ENCODE results near the gene ATMIN.

Gene ATMIN

DNA sequence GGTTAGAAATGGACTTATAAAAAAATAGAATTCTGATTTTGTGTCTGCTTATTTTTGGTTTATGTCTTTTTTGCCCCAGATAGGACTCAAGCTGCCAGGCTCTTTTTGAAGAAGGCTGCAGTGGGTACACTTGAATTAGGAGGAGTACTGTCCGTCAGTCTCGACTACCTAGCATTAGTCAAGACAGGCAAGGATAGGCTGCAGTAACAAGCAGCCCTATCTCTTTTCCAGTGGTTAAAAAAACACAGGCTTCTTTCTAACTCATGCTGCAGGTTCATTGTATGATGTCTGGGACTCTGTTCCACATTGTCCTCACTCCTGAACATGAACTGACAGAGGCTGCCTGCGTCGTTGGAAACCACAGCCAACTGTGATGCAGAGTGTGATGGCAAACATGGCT, 33.4 kb downstream of the ATMIN start:
- no peak for DNase-seq (ENCODE audit: low read depth in 2 of 2)

DNA sequence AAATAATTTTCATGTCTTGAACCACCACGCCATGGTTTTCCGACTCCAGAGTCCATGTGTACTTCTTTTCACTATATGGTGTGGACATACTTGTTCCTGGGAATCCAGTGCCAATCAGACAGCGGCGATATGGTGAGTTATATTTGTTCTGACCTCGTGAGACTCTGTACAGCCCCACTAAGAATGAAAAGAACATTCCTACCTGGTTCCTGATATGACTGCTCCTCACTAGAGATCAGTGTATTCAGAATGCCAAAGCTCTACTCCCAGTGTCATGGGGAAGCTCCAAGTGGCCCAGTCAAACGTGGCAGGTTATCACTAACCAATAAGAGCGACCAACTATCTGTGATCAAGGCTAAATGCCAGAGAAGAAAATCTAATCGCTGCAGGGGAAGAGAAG, 35.3 kb downstream of the ATMIN start:
- no peak for DNase-seq (ENCODE audit: low read depth in 2 of 2)

DNA sequence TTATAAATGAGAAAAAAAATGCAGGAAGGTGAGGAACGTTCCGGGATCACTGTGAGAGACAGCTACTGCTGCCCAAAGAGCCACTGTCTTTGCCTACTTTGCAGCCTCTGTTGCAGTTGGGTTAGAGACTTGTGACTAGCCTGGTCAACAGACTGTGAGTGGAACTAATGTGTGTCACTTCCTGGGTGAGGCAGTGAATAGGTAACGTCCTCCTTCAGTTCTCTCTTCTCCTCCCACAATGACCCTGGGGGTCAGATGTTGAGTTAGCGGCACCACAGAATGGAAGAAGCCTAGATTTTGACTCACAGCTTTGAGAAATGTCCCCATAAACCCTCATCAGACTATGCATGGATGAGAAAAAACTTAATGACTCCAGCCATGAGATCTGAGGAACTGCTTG, 36.2 kb downstream of the ATMIN start:
- DNase-seq (ENCODE audit: low read depth in 2 of 2), result no peak

DNA sequence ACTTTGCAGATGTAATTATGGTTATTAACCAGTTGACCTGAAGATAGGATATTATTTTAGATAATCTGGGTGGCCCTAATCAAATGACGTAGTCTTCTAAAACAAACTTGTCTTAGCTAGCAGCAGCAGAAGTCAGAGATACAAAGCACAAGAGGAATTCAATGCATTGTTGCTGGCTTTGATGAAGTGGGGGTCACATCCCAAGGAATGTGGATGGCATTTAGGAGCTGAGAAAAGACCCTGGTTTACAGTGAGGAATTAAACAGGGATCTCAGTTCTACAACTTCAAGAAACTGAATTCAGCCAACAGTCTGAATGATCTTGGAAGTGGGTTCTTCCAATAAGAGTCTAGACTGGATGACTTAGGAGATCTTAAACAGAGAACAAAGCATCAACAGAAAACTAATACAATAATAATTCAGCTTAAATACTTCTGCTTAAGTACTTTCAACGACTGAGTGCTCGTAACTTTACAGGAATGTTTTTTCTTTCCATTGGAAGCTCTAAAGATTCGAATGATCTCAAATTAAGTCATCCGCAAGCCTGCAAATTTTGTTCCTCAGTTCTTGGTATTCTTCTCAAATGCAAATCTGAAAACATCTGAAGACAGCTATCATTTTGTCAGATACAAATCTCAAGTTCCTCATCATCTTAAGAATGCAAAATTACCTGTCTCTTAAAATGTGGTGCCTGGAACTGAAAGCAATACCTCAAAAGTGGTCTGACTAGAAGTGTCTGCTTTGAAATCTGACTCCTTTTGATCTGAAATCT, 38.1 kb downstream of the ATMIN start:
- DNase-seq (ENCODE audit: low read depth in 2 of 2), result no peak

DNA sequence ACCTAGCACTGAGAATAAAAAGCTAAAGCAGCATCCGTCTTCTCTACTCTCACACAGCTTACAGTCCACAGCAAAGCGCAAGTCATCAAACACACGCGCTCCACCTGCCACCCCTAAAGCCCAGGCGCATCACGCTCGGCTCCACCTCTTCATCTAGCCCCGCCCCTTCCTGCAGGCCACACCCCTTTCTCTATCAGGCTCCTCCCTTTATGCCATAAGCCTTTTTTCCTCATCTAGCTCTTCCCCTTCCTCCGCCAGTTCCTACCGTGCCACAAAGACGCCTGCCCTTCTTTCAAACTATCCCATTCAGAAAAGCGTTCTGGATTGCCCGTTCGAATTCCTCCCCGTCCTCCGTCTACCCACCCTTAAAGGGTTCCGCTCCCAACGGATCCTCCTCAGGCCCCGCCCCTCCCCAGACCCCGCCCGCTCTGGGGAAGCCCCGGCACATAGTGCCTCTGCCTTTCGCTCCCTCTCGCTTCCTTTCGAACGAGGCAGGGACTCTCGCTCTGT, 41.0 kb downstream of the ATMIN start:
- peak; percentile 88 to 94 for DNase-seq (ENCODE audit: low read depth in 2 of 2)

DNA sequence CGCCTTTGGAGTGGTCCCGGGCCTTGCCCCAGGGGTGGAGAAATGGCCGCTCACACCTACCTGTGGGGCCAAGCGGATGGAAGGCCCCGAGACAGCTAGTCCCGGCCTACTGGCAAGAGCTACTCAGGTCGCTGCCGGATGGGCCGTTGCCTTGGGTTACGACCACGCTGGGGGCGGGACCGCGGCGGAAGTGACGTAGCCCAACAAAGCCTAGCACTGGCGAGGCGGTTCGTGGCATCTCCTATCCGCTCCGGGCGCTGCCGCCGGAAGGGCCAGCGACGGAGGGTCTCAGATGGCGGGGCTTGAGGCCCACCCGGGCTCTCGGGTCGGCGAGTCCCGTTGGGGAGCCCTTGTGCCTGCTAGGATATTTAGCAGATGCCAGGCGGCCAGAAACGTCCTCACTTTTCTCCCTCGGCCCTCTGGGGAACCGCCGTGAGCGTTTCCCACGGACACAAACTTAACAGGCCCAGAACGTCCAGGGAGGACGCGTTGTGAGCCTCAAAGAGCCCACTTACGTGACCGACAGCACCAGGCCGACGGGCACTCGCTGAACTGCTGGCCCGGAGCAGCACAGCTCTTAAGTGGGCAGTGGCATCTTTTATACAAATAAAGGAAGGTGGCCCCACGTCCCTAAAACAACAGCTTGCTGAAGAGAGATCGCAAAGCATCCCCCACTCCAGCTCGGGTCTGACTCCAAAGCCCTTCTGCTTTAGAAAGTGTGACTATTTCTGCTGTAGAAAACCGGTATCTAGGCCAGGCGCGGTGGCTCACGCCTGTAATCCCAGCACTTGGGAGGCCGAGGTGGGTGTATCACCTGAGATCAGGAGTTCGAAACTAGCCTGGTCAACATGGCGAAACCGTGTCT, 41.7 kb downstream of the ATMIN start, which contains the start of gene C16orf46:
Gene C16orf46, minus strand, starts transcription at position 163 of the 865 bp plus-strand sequence. CDS start 13,283 bp downstream, outside the sequence.
- peak; percentile 89 to 95 for DNase-seq (ENCODE audit: low read depth in 2 of 2)

DNA sequence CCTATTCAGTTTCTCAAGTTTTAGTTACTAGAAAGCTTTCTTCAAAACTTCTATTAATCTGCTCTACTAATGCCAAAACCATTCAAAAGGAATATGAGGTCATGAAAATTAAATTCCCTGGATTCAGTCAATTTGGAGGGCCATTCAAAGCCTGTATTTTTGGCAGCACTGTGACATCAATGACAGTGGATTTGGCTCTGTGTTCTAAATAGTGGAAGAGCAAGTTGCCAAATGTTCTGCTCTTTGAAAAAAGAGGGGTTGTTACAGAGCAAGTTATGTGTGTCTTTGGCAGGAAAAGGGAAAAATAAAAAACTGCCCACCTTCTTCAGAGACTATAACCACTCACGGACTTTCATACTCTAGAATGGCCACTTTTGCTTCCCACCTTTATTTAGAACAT, 44.6 kb downstream of the ATMIN start:
- no peak for DNase-seq (ENCODE audit: low read depth in 2 of 2)

DNA sequence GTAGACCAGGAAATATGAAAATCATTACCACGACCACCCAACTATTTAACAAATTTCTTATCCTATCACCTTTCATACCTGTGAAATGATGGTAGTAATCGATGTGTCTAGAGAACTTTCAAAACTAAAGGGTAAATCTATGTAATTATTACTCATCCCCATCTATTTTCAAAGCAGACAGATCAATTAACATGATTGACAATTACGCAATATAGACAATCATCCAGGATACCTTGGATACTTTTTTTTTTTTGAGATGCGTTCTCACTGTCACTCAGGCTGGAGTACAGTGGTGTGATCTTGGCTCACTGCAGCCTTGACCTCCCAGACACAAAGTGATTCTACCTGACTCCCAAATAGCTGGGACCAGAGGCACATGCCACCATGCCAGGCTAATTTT, 45.4 kb downstream of the ATMIN start:
- DNase-seq (ENCODE audit: low read depth in 2 of 2), result no peak

DNA sequence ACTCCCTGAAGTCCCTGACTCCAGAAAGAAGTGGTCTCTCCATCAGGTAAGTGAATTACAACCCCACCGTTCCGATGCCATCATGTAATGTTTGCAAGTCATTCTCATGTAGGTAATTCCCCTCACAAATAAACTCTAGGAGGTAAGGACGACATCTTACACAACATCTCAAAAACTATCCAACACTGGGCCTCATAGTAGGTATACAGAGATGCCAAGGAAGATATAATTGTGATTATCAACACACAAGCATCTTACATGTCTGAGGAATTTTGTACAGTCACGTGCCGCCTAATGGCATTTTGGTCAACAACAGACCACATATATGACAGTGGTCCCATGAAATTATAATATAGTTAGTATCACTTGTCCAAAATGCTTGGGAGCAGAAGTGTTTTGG, 53.2 kb downstream of the ATMIN start:
- DNase-seq (ENCODE audit: low read depth in 2 of 2), result no peak

DNA sequence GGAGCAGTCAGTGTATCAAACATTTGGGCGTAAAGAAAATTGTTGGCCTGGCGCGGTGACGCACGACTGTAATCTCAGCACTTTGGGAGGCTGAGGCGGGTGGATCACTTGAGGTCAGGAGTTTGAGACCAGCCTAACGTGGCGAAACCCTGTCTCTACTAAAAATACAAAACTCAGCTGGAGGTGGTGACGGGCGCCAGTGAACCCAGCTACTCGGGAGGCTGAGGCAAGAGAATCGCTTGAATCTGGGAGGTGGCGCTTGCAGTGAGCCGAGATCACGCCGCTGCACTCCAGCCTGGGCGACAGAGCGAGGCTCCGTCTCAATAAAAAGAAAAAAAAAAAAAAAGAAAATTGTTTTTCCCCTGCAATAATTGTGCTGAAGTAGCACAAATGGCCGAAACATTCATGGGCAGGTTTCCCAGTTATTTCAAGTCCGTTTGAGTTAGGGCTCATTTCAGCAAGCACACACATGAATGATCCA, 59.2 kb downstream of the ATMIN start:
- no peak for DNase-seq (ENCODE audit: low read depth in 2 of 2)

DNA sequence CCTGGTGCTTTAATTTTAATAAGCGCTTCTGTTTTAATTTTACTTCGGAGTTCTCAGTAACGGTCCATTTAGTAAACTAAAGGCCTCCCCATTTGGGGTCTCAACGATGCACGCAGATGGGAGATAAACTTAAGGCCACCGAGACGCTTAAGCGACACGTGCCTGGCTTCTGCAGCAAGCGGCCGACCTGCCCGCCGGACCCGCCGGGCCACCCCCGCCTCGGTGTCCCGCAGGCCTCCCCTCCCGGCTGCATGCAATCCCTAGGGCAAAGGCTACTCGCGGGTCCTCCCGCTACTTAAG, 60.0 kb downstream of the ATMIN start:
- peak in 1 of 2 donors; percentile 3 for DNase-seq (ENCODE audit: low read depth in 2 of 2)

DNA sequence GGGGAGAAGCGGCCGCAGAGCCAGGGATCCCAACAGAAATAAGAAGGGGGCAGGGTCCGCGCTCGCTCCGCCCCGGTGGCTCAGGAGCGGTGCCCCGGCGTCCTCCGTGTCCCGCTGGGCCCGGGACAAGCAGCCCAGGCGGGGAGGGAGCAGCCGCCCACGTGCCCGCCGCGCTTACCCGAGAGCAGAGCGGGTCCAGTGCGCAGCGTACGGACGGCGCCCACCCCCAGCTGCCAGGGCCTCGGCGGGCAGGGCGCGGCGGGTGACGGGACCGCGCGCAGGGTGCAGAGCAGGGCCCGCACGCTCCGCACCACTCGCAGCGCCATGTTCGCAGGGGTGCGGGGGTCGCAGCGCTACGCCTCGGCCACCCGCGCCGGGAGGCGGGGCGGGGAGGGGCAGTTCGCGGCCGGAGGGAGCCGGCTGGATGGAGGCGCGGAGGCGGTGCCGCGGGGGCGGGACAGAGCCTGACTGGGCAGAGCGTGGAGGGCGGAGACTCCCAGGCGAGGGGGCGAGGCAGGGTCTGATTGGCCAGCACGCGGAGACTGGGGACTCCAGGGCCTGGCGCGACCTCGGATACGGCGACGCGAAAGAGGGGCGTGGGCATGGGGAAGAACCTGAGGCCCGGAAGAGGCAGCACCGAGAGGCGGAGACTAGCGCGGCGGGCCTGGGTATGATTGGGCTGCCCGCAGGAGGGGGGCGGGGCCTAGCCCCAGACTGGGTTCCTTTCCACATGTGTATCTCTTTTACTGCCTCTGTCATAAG, 60.5 kb downstream of the ATMIN start, which contains the start of gene GCSH:
Gene GCSH, minus strand, starts transcription at position 443 of the 762 bp plus-strand sequence. Its CDS starts 117 bp downstream, at position 326.
- peak; percentile 97 for DNase-seq (ENCODE audit: low read depth in 2 of 2)

DNA sequence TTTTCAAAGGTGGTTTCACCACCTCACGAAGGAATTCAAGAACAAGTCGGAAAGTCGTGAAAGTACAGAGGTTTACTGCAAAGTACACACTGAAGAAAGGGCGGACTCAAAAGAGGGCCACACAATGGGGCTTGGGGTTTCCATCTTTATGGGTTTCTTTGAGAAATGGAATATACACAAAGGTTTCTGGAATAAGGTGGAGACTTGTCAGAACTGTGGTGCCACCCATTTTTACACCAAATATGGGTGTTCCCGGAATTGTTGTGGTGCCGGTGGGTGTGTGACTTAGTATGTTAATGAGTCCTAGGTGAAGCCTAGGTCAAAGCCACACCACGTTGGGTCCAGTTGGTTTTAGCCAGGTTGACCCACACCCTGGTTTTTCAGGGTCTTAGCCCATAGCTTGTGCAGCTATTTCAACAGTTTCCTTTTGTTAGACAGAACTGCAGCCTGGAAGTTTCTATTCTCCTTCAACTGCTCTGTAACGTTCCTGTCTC, 61.1 kb downstream of the ATMIN start:
- no peak for DNase-seq (ENCODE audit: low read depth in 2 of 2)

Data from activated CD4-positive, alpha-beta T cell treated with anti-CD3 and anti-CD28 coated beads for 24 hours (primary cell).